ENCODE measurements around the gene RPS17.

Gene RPS17

GRCh38 chr15:82540055-82540983, at the start of gene RPS17:
Gene RPS17 (minus strand): TSS chr15:82540457. CDS start chr15:82540428, 29 bp downstream.
- DNase-seq (ENCODE audit: low read depth, low spot score), result peak; percentile 98

- DNase-seq (ENCODE audit: low read depth, low spot score), result peak; percentile 44
These were observed 47.5 kb upstream of the RPS17 start for GRCh38 chr15:82587805-82588204.

GRCh38 chr15:82585072-82585471, 44.8 kb upstream of the RPS17 start:
- DNase-seq (ENCODE audit: low read depth, low spot score), result peak; percentile 10

GRCh38 chr15:82580713-82581112, 40.5 kb upstream of the RPS17 start:
- no peak for DNase-seq (ENCODE audit: low read depth, low spot score)

- DNase-seq (ENCODE audit: low read depth, low spot score), result no peak
These were observed 35.1 kb upstream of the RPS17 start for GRCh38 chr15:82575335-82575734.

GRCh38 chr15:82572986-82573385, 32.7 kb upstream of the RPS17 start:
- DNase-seq (ENCODE audit: low read depth, low spot score), result no peak

- DNase-seq (ENCODE audit: low read depth, low spot score), result no peak
These were observed 32.1 kb upstream of the RPS17 start for GRCh38 chr15:82572311-82572710.

- DNase-seq (ENCODE audit: low read depth, low spot score), result peak; percentile 76
These were observed 31.5 kb upstream of the RPS17 start for GRCh38 chr15:82571722-82572222.

- peak; percentile 52 for DNase-seq (ENCODE audit: low read depth, low spot score)
These were observed 30.7 kb upstream of the RPS17 start for GRCh38 chr15:82570721-82571508.

GRCh38 chr15:82569834-82570233, 29.6 kb upstream of the RPS17 start:
- DNase-seq (ENCODE audit: low read depth, low spot score), result no peak

- DNase-seq (ENCODE audit: low read depth, low spot score), result no peak
These were observed 28.7 kb upstream of the RPS17 start for GRCh38 chr15:82568986-82569385.

- DNase-seq (ENCODE audit: low read depth, low spot score), result no peak
These were observed 27.4 kb upstream of the RPS17 start for GRCh38 chr15:82567661-82568060.

GRCh38 chr15:82566690-82567089, 26.4 kb upstream of the RPS17 start:
- no peak for DNase-seq (ENCODE audit: low read depth, low spot score)

- no peak for DNase-seq (ENCODE audit: low read depth, low spot score)
These were observed 18.2 kb upstream of the RPS17 start for GRCh38 chr15:82558502-82558901.

- DNase-seq (ENCODE audit: low read depth, low spot score), result no peak
These were observed 16.2 kb upstream of the RPS17 start for GRCh38 chr15:82556315-82557035.

- DNase-seq (ENCODE audit: low read depth, low spot score), result no peak
These were observed 14.6 kb upstream of the RPS17 start for GRCh38 chr15:82554849-82555248.

GRCh38 chr15:82554351-82554750, 14.1 kb upstream of the RPS17 start:
- DNase-seq (ENCODE audit: low read depth, low spot score), result no peak

GRCh38 chr15:82553846-82554245, 13.6 kb upstream of the RPS17 start:
- no peak for DNase-seq (ENCODE audit: low read depth, low spot score)

GRCh38 chr15:82552861-82553260, 12.6 kb upstream of the RPS17 start:
- no peak for DNase-seq (ENCODE audit: low read depth, low spot score)

GRCh38 chr15:82551646-82552247, 11.5 kb upstream of the RPS17 start:
- DNase-seq (ENCODE audit: low read depth, low spot score), result no peak

- no peak for DNase-seq (ENCODE audit: low read depth, low spot score)
These were observed 9.0 kb upstream of the RPS17 start for GRCh38 chr15:82549199-82549665.

All from ELF-1 (cell line).